Stomach smooth muscle (tissue), 2 donors: Measurements from ENCODE around the gene POMZP3.
"Not testable (repeated sequence)": the region's sequence is repeated elsewhere in the genome, so short reads cannot be mapped to it uniquely, and the experiment has no call there.

ENCODE experiments used
- H3K27ac ChIP-seq: one replicate; pipeline ENCODE4 v1.7.0; 2013; ENCODE audit warnings: mild to moderate bottlenecking, low read length, inconsistent platforms
- H3K27me3 ChIP-seq, 2 donors: one replicate each; pipeline ENCODE4 v1.7.0; 2013; ENCODE audit warnings: low read length in 2 of 2; ENCODE audit not compliant: insufficient read depth in 2 of 2, control insufficient read depth in 1 of 2
- H3K36me3 ChIP-seq, 2 donors: one replicate each; pipeline ENCODE4 v1.7.0; 2013; ENCODE audit warnings: low read length in 2 of 2; ENCODE audit not compliant: control insufficient read depth in 2 of 2, insufficient read depth in 2 of 2
- H3K4me1 ChIP-seq: one replicate; pipeline ENCODE4 v1.7.0; 2013; ENCODE audit warnings: low read length; ENCODE audit not compliant: control insufficient read depth, insufficient read depth
- H3K4me3 ChIP-seq, 2 donors: one replicate each; pipeline ENCODE4 v1.7.0; 2013; ENCODE audit warnings: low read length in 2 of 2
- H3K9ac ChIP-seq, 2 donors: one replicate each; pipeline ENCODE4 v1.7.0; 2013; ENCODE audit warnings: low read length in 2 of 2, mild to moderate bottlenecking in 1 of 2
- H3K9me3 ChIP-seq, 2 donors: one replicate each; pipeline ENCODE4 v1.7.0; 2013; ENCODE audit warnings: low read length in 2 of 2; ENCODE audit not compliant: control insufficient read depth in 2 of 2
- donor health status: healthy.
- donor health status: Pancreatic carcinoma.

Gene POMZP3

DNA sequence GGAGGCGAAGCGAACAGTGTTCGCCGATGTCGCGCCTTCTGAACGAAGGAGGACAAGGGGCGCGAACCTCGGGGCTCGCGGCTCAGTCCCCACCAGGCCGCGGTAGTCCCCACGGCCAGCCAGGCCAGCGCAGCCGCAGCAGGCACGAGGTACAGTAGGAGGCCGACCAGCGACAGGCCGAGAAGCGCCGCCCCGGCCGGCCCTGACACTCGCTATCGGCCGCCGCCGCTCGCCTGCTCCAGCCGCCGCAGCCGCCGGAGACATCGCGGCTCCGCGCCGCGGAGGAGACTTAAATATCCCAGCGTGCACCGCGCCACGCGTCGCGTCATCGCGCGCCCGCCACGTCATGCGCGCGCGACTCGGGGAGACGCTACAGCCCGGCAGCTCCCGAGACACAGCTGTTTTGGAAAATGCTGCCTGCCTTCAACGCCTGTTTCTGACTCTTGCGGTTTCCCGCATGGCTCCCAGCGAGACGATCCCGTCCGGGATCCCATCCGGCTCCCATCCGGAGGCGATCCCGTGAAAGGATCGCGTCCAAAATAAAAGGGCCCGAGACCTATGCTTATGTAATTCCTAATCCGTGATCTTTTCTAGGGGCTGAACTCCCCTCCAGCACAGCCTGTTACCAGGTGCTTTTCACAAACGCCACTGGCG is at the start of gene POMZP3:
Gene POMZP3 (minus strand): TSS at position 291 of the 654 bp plus-strand sequence. CDS start 1,215 bp downstream, outside the sequence.
- not testable (repeated sequence) for H3K4me1 ChIP-seq, H3K27me3 ChIP-seq, H3K9me3 ChIP-seq, H3K36me3 ChIP-seq
- peak within 1 kb of the TSS; percentile 75 for H3K27ac ChIP-seq
- peak within 1 kb of the TSS; percentile 59 to 71 for H3K4me3 ChIP-seq
- H3K9ac ChIP-seq: peak within 1 kb of the TSS; percentile 80 to 85

- H3K4me1 ChIP-seq, H3K27me3 ChIP-seq: not testable (repeated sequence)
Measured at GRCh38 chr7:76675783-76676182, 48.7 kb upstream of the POMZP3 start.

DNA sequence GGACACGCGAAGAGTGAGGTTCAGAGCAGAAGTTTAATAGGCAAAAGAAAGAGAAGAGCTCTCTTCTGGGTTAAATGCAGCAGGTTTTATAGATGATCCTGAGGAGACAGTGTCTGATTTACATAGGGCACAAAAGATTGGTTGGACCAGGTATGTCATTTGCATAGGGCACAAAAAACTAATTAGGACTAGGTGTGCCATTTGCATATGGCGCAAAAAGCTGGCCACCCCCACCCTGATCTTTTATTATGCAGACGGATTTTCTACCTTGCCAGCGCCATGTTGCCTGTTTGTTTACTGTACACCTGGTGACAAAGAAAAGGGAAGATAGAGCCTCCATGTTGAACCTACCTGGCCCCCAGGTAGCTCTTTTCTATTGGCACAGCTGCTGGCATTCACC is 46.3 kb upstream of the POMZP3 start:
- not testable (repeated sequence) for H3K27me3 ChIP-seq, H3K4me3 ChIP-seq

More at GRCh38 chr7:76675783-76676182, 48.7 kb upstream of the POMZP3 start:
- H3K27ac ChIP-seq, H3K9me3 ChIP-seq, H3K4me3 ChIP-seq, H3K9ac ChIP-seq, H3K36me3 ChIP-seq: not testable (repeated sequence)

DNA sequence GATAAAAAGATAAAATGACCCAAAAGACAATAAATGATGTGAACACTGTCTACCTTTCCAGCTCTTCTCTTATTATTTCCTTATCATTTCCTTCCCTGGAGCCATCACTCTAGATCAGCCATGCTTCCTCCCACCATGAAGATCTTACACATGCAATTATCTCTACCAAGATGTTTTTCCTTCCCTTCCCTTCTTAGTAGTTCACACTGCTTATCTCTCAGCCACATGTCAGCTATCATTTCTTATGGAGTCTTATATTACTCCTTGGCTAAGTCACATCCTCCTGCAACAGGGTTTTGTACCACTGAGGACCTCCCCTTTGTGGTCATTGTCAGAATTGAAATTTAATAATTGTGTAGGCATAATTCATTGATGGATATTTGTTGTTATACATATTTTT is 32.1 kb upstream of the POMZP3 start:
- not testable (repeated sequence) for H3K9ac ChIP-seq, H3K4me1 ChIP-seq, H3K4me3 ChIP-seq, H3K27ac ChIP-seq, H3K9me3 ChIP-seq, H3K36me3 ChIP-seq, H3K27me3 ChIP-seq

More for the DNA sequence above, 46.3 kb upstream of the POMZP3 start:
- not testable (repeated sequence) for H3K36me3 ChIP-seq, H3K9ac ChIP-seq, H3K27ac ChIP-seq, H3K9me3 ChIP-seq, H3K4me1 ChIP-seq

GRCh38 chr7:76656425-76656824 is 29.3 kb upstream of the POMZP3 start:
- not testable (repeated sequence) for H3K4me3 ChIP-seq, H3K36me3 ChIP-seq, H3K27me3 ChIP-seq, H3K27ac ChIP-seq, H3K4me1 ChIP-seq, H3K9me3 ChIP-seq, H3K9ac ChIP-seq

DNA sequence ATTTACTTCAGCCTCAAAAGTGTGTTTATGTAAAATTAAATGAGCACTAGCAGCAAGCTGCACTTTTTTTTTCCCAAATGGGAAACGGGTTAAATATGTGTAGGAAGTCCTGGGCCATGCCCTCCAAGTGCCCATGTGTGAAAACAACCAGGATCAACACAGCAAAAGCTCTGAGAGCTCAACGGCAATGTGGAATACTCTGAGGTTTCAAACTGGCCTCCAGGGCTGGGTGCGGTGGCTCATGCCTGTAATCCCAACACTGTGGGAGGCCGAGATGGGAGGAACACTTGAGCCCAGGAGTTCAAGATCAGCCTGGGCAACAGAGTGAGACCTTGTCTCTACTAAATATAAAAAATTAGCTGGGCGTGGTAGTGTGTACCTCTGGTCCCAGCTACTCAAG is 15.5 kb upstream of the POMZP3 start:
- not testable (repeated sequence) for H3K9me3 ChIP-seq, H3K36me3 ChIP-seq, H3K27ac ChIP-seq, H3K9ac ChIP-seq, H3K4me3 ChIP-seq, H3K4me1 ChIP-seq, H3K27me3 ChIP-seq

GRCh38 chr7:76637061-76637691 is 10.1 kb upstream of the POMZP3 start:
- not testable (repeated sequence) for H3K4me3 ChIP-seq, H3K27ac ChIP-seq, H3K9me3 ChIP-seq

DNA sequence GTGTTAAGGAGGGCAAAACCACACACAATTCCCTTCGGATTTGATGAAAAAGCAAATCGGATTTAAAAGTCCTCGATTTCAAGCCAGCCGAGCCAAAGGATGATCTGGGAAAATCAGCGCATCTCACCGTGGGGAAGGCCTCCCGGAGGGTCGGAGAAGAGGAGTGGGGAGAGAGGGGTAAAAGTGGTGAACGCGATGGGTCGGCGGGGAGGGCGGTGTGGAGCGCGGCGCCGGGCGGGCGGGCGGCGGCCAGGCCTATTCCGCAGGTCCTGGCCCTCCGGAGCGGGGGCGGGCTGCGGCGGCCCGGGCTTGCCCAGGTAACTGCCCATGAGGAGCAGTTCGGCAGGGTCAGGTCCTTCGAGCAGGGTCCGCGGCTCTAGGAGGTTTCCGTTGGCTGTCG is 498 bp downstream of the POMZP3 start:
- not testable (repeated sequence) for H3K27ac ChIP-seq, H3K4me1 ChIP-seq, H3K27me3 ChIP-seq, H3K36me3 ChIP-seq, H3K9me3 ChIP-seq
- H3K4me3 ChIP-seq: peak overlapping the region in 1 of 2 donors; percentile 68
- H3K9ac ChIP-seq: peak overlapping the region in 1 of 2 donors; percentile 45

More at GRCh38 chr7:76637061-76637691, 10.1 kb upstream of the POMZP3 start:
- not testable (repeated sequence) for H3K9ac ChIP-seq, H3K27me3 ChIP-seq, H3K36me3 ChIP-seq, H3K4me1 ChIP-seq

- H3K9me3 ChIP-seq, H3K27me3 ChIP-seq, H3K4me3 ChIP-seq, H3K4me1 ChIP-seq, H3K9ac ChIP-seq, H3K36me3 ChIP-seq, H3K27ac ChIP-seq: not testable (repeated sequence)
Measured at GRCh38 chr7:76619439-76620190, 7.5 kb downstream of the POMZP3 start.

DNA sequence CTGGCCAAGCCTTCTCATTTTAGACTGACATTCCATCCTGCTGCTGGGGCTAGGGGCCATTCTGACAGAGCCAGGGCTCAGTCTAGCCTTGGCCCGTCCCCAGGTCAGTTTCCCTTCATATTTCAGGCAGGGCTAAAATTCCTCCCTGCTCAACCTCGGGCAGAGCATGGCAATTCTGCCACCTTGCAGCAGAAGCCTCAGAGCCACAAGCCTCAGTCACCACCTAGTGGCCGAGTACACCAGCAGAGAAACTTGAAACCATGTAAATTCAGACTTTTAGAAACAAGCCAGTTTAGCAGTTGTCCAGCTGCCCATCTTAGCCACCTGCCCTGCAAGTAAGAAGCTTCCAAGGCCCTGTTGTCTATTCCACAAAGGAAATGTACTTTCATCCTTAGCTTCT is 13.3 kb downstream of the POMZP3 start:
- H3K27me3 ChIP-seq, H3K36me3 ChIP-seq, H3K9me3 ChIP-seq, H3K4me3 ChIP-seq, H3K9ac ChIP-seq, H3K4me1 ChIP-seq, H3K27ac ChIP-seq: not testable (repeated sequence)

- not testable (repeated sequence) for H3K4me3 ChIP-seq, H3K36me3 ChIP-seq, H3K27me3 ChIP-seq, H3K4me1 ChIP-seq, H3K9me3 ChIP-seq, H3K27ac ChIP-seq, H3K9ac ChIP-seq
Measured at GRCh38 chr7:76612232-76612631, 14.8 kb downstream of the POMZP3 start.
